ENCODE measurements around the gene FKBP8. TPM values are rescaled to one million over a fixed set of nuclear protein-coding genes. Genes with fewer than 3 reads are reported as not detected.

FKBP8 gene
- total RNA-seq, 1 experiment from 2014 or later, result 345 TPM

DNA sequence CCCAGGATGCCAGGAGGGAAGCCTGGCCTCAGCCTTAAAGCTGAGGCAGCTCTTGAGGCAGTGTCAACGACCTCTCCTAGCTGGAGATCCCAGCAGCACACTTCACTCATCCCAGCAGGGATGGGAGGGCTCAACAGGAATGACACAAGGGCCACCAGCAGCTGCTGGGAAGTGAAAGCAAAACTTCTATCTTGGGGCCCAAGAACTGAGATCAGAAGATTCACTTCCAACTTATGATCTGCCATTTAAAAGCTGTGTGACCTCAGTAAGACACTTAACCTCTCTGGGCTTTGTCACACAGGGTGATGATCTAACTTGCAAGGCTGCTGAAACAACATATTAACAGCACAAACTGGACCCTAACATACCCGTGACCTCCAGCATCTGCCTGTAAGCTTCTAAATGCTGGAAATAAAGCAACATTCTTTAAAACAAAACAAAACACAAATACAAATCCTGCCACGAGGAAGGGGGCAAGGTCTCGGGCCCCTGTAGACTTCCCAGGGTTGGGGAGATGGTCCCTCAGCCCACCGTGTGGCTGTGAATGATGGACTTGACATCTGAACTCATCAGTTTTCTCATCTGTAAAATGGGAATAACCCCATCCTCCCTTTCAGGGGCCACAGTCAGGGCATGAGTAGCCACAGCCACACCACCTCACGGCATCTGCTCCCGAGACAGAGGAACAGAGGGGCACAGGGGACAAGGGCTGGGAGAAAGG, 44.2 kb downstream of the FKBP8 start:
- no peak overlapping the region for H3K4me3 Mint-ChIP-seq
- DNase-seq (ENCODE audit: low spot score) (no peak), ATAC-seq (no peak)
- H3K9me3 Mint-ChIP-seq, result no peaks in the 10 kb centered on the region
- TF ChIP-seq, protein P1, sequence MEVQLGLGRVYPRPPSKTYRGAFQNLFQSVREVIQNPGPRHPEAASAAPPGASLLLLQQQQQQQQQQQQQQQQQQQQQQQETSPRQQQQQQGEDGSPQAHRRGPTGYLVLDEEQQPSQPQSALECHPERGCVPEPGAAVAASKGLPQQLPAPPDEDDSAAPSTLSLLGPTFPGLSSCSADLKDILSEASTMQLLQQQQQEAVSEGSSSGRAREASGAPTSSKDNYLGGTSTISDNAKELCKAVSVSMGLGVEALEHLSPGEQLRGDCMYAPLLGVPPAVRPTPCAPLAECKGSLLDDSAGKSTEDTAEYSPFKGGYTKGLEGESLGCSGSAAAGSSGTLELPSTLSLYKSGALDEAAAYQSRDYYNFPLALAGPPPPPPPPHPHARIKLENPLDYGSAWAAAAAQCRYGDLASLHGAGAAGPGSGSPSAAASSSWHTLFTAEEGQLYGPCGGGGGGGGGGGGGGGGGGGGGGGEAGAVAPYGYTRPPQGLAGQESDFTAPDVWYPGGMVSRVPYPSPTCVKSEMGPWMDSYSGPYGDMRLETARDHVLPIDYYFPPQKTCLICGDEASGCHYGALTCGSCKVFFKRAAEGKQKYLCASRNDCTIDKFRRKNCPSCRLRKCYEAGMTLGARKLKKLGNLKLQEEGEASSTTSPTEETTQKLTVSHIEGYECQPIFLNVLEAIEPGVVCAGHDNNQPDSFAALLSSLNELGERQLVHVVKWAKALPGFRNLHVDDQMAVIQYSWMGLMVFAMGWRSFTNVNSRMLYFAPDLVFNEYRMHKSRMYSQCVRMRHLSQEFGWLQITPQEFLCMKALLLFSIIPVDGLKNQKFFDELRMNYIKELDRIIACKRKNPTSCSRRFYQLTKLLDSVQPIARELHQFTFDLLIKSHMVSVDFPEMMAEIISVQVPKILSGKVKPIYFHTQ (CRISPR knock-in tag; IDR thresholded peaks at IDR 0.05), result no peak
- TF ChIP-seq, protein P2, sequence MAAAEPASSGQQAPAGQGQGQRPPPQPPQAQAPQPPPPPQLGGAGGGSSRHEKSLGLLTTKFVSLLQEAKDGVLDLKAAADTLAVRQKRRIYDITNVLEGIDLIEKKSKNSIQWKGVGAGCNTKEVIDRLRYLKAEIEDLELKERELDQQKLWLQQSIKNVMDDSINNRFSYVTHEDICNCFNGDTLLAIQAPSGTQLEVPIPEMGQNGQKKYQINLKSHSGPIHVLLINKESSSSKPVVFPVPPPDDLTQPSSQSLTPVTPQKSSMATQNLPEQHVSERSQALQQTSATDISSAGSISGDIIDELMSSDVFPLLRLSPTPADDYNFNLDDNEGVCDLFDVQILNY (CRISPR knock-in tag; IDR thresholded peaks at IDR 0.05), result no peak
- TF ChIP-seq, protein P3, sequence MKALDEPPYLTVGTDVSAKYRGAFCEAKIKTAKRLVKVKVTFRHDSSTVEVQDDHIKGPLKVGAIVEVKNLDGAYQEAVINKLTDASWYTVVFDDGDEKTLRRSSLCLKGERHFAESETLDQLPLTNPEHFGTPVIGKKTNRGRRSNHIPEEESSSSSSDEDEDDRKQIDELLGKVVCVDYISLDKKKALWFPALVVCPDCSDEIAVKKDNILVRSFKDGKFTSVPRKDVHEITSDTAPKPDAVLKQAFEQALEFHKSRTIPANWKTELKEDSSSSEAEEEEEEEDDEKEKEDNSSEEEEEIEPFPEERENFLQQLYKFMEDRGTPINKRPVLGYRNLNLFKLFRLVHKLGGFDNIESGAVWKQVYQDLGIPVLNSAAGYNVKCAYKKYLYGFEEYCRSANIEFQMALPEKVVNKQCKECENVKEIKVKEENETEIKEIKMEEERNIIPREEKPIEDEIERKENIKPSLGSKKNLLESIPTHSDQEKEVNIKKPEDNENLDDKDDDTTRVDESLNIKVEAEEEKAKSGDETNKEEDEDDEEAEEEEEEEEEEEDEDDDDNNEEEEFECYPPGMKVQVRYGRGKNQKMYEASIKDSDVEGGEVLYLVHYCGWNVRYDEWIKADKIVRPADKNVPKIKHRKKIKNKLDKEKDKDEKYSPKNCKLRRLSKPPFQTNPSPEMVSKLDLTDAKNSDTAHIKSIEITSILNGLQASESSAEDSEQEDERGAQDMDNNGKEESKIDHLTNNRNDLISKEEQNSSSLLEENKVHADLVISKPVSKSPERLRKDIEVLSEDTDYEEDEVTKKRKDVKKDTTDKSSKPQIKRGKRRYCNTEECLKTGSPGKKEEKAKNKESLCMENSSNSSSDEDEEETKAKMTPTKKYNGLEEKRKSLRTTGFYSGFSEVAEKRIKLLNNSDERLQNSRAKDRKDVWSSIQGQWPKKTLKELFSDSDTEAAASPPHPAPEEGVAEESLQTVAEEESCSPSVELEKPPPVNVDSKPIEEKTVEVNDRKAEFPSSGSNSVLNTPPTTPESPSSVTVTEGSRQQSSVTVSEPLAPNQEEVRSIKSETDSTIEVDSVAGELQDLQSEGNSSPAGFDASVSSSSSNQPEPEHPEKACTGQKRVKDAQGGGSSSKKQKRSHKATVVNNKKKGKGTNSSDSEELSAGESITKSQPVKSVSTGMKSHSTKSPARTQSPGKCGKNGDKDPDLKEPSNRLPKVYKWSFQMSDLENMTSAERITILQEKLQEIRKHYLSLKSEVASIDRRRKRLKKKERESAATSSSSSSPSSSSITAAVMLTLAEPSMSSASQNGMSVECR (CRISPR knock-in tag; IDR thresholded peaks at IDR 0.05; ENCODE audit: borderline replicate concordance), result no peak
- no peak for TF ChIP-seq TEAD1 (CRISPR knock-in tag; IDR thresholded peaks at IDR 0.05)
- H3K4me1 Mint-ChIP-seq, result peaks cover 15% of the 10 kb centered on the region
- ChIA-PET CTCF (interaction anchor here (0.7 to 3.2 kb wide), 6 partner anchors 11 to 32 kb away, joined by 3 to 14 read pairs (median 3); no protein-coding TSS in a partner anchor), POLR2A (no interaction called here)
- peak overlapping the region; percentile 32; the same call in 1 of the 2 replicates for H3K27ac Mint-ChIP-seq
- no peaks in the 10 kb centered on the region for H3K27me3 Mint-ChIP-seq (ENCODE audit: low read depth)
- no peaks in the 10 kb centered on the region for H3K36me3 Mint-ChIP-seq

GRCh38 chr19:18496980-18497256, 46.5 kb downstream of the FKBP8 start:
- CTCF ChIA-PET, result interaction anchor here (0.5 to 4.5 kb wide), 9 partner anchors 8 to 133 kb away, joined by 3 to 26 read pairs (median 4); partner anchors contain the start of gene FKBP8
- H3K27ac Mint-ChIP-seq, result peak overlapping the region; percentile 32; the same call in 1 of the 2 replicates
- TF ChIP-seq NFE2L1 (CRISPR knock-in tag; IDR thresholded peaks at IDR 0.05) (no peak), ZNF121 (CRISPR knock-in tag; IDR thresholded peaks at IDR 0.05) (no peak), CBFB (CRISPR knock-in tag; IDR thresholded peaks at IDR 0.05; ENCODE audit: low read depth) (no peak), ZNF423 (CRISPR knock-in tag; IDR thresholded peaks at IDR 0.05) (no peak), ZNF396 (CRISPR knock-in tag; IDR thresholded peaks at IDR 0.05; ENCODE audit: borderline replicate concordance) (no peak), MYBL2 (CRISPR knock-in tag; IDR thresholded peaks at IDR 0.05) (no peak), FOXK1 (CRISPR knock-in tag; IDR thresholded peaks at IDR 0.05) (no peak)
- TF ChIP-seq, protein P1 (CRISPR knock-in tag; IDR thresholded peaks at IDR 0.05), result no peak
- TF ChIP-seq, protein P4, sequence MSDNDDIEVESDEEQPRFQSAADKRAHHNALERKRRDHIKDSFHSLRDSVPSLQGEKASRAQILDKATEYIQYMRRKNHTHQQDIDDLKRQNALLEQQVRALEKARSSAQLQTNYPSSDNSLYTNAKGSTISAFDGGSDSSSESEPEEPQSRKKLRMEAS (CRISPR knock-in tag; IDR thresholded peaks at IDR 0.05), result no peak
- TF ChIP-seq, protein P5, sequence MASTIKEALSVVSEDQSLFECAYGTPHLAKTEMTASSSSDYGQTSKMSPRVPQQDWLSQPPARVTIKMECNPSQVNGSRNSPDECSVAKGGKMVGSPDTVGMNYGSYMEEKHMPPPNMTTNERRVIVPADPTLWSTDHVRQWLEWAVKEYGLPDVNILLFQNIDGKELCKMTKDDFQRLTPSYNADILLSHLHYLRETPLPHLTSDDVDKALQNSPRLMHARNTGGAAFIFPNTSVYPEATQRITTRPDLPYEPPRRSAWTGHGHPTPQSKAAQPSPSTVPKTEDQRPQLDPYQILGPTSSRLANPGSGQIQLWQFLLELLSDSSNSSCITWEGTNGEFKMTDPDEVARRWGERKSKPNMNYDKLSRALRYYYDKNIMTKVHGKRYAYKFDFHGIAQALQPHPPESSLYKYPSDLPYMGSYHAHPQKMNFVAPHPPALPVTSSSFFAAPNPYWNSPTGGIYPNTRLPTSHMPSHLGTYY (CRISPR knock-in tag; IDR thresholded peaks at IDR 0.05), result no peak
- H3K27me3 Mint-ChIP-seq (ENCODE audit: low read depth), result no peaks in the 10 kb centered on the region
- no peak for ATAC-seq
- DNase-seq (ENCODE audit: low spot score), result no peak
- no peaks in the 10 kb centered on the region for H3K36me3 Mint-ChIP-seq
- H3K4me1 Mint-ChIP-seq, result peaks cover 15% of the 10 kb centered on the region
- POLR2A ChIA-PET, result interaction anchor here (1.1 kb wide), 1 partner anchor 8 kb away, joined by 3 read pairs; no protein-coding TSS in a partner anchor
- H3K9me3 Mint-ChIP-seq, result no peaks in the 10 kb centered on the region
- H3K4me3 Mint-ChIP-seq, result no peak overlapping the region

All from WTC11 (cell line).